GM06990 (cell line): ENCODE data around the gene PLEKHN1.
"Not testable (repeated sequence)": the region's sequence is repeated elsewhere in the genome, so short reads cannot be mapped to it uniquely, and the experiment has no call there.

Source experiments
- DNase-seq: peaks from one replicate; pipeline ENCODE4 v3.0.0-alpha.2; 2011; ENCODE audit not compliant: insufficient read length; ENCODE audit errors: extremely low read depth
- H3K27me3 ChIP-seq: replicated peaks from 2 replicates; pipeline ENCODE4 v1.6.0; 2011; ENCODE audit warnings: low read length; ENCODE audit not compliant: control insufficient read depth, insufficient read depth
- H3K36me3 ChIP-seq: 2 replicates; pipeline ENCODE4 v1.5.1; 2011; ENCODE audit warnings: low read length; ENCODE audit not compliant: control insufficient read depth, insufficient read depth
- H3K4me3 ChIP-seq: replicated peaks from 2 replicates; pipeline ENCODE4 v1.5.1; 2011; ENCODE audit warnings: low read depth, mild to moderate bottlenecking, control low read depth, low read length
- TF ChIP-seq, protein P1 (sequence below): IDR thresholded peaks from 2 replicates; pipeline ENCODE4 v1.5.1; 2011; ENCODE audit warnings: low read length, control low read depth, mild to moderate bottlenecking, inconsistent platforms; ENCODE audit not compliant: insufficient read depth, poor library complexity, severe bottlenecking

PLEKHN1 gene

DNA sequence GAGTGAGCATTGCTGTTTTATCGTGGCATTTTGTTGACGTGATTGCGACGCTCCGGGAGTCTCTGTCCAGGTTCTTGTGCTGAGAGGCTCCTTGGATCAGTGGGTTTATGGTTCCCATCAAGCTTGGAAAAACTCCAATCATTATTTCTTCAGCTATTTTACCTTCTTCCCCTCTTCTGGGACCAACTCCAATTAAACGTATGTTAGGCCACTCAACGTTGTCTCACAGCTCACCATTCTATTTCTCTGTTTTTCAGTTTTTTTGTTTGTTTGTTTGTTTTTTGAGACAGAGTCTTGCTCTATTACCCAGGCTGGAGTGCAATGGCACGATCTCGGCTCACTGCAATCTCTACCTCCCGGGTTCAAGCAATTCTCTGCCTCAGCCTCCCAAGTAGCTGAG, 25.6 kb downstream of the PLEKHN1 start:
- Histone ChIP-seq H3K36me3 (no peaks in the 10 kb centered on the region), H3K27me3 (no peaks in the 10 kb centered on the region; the same call in 1 of the 2 replicates), H3K4me3 (no peak overlapping the region)
- no peak for DNase-seq
- TF ChIP-seq, protein P1, sequence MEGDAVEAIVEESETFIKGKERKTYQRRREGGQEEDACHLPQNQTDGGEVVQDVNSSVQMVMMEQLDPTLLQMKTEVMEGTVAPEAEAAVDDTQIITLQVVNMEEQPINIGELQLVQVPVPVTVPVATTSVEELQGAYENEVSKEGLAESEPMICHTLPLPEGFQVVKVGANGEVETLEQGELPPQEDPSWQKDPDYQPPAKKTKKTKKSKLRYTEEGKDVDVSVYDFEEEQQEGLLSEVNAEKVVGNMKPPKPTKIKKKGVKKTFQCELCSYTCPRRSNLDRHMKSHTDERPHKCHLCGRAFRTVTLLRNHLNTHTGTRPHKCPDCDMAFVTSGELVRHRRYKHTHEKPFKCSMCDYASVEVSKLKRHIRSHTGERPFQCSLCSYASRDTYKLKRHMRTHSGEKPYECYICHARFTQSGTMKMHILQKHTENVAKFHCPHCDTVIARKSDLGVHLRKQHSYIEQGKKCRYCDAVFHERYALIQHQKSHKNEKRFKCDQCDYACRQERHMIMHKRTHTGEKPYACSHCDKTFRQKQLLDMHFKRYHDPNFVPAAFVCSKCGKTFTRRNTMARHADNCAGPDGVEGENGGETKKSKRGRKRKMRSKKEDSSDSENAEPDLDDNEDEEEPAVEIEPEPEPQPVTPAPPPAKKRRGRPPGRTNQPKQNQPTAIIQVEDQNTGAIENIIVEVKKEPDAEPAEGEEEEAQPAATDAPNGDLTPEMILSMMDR: no peak

DNA sequence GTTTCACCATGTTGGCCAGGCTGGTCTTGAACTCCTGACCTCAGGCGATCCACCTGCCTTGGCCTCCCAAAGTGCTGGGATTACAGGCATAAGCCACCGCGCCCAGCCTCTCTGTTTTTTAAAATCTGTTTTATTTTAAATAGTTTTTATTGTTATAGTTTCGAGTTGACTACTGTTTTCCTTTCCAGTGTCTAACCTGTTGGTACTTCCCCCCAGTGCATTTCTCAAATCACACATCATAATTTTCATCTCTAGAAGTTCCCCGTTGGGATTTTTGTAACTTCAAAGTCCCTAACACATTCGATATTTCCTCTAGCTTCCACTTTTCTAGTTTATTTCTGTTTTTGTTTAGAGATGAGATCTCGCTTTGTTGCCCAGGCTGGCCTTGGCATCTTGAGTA, 26.1 kb downstream of the PLEKHN1 start:
- TF ChIP-seq, protein P1: no peak
- Histone ChIP-seq H3K27me3 (no peaks in the 10 kb centered on the region; the same call in 1 of the 2 replicates), H3K4me3 (no peak overlapping the region), H3K36me3 (no peaks in the 10 kb centered on the region)
- no peak for DNase-seq

DNA sequence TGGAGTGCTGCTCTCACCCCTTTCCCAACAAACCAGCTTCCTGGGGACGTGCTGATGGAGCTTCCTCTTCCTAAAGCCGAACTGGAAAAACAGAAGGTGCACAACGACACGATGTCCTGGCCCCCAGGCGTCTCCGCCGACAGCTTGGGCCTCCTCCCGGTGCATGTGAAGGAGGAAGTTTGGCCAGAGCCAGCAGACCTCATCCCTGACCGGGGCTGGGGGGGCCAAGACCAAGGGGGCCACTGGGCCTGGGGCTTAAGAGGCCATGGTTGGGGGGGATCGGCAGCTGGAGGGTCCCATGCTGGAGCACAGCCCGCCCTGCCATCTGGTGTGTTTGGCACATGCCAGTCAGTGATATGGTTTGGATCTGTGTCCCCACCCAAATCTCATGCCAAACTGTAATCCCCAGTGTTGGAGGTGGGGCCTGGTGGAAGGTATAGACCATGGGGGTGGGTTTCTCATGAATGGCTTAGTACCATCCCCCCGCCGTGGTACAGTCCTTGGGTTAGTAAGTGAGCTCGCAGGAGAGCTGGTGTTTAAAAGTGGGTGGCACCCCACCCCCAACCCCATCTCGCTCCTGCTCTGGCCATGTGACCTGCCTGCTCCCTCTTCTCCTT, 27.2 kb downstream of the PLEKHN1 start:
- Histone ChIP-seq H3K27me3 (no peaks in the 10 kb centered on the region; the same call in 1 of the 2 replicates), H3K4me3 (no peak overlapping the region), H3K36me3 (no peaks in the 10 kb centered on the region)
- TF ChIP-seq, protein P1: no peak
- no peak for DNase-seq

DNA sequence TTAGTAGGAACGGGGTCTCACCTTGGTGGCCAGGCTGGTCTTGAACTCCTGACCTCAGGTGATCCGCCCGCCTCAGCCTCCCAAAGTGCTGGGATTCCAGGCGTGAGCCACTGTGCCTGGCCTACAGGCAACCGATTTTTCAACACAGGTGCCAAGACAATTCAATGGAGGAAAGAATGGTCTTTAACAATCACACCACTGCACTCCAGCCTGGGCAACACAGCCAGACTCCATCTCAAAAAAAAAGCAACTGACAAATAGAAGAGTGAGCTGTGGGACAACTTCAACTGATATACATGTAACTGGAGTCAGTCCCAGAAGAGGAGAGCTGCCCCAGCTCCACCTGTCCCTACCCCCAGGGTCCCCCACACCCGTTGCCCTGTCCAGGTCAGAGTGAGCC, 28.3 kb downstream of the PLEKHN1 start:
- not testable (repeated sequence) for H3K4me3 ChIP-seq, H3K36me3 ChIP-seq, H3K27me3 ChIP-seq, DNase-seq

DNA sequence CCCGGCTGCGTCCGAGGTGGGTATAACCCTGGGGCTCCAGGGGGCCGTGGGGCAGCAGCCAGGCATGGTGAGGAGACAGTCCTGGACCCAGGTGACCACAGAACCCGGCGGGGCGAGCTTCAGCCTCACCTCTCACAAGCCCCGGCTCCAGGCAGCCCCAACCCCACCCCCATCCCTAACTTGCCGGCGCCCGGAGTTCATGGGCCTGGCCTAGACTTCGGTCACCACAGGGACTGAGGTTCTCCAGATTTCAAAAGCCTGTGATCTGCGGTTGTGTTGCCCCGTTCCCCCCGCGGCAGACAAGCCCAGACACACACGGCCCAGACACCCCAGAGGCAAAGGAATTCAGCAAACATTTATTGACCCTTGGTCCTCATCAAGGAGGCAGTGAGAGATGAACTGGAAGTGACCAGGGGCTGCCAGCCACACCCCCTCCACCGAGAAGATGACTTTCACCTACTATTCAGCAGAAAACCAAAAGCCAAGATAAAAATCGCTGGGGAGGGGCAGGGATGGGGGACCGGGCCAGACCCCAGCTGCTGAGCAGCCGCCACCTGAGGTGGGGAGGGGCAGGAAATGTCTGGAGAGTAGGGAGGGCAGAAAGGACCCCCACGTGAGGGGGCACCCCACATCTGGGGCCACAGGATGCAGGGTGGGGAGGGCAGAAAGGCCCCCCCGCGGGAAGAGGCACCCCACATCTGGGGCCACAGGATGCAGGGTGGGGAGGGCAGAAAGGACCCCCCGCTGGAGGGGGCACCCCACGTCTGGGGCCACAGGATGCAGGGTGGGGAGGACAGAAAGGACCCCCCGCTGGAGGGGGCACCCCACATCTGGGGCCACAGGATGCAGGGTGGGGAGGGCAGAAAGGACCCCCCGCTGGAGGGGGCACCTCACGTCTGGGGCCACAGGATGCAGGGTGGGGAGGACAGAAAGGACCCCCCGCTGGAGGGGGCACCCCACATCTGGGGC, 29.7 kb downstream of the PLEKHN1 start:
- H3K36me3 ChIP-seq: no peaks in the 10 kb centered on the region
- TF ChIP-seq, protein P1: no peak
- DNase-seq: no peak
- no peaks in the 10 kb centered on the region; the same call in 1 of the 2 replicates for H3K27me3 ChIP-seq
- no peak overlapping the region for H3K4me3 ChIP-seq

DNA sequence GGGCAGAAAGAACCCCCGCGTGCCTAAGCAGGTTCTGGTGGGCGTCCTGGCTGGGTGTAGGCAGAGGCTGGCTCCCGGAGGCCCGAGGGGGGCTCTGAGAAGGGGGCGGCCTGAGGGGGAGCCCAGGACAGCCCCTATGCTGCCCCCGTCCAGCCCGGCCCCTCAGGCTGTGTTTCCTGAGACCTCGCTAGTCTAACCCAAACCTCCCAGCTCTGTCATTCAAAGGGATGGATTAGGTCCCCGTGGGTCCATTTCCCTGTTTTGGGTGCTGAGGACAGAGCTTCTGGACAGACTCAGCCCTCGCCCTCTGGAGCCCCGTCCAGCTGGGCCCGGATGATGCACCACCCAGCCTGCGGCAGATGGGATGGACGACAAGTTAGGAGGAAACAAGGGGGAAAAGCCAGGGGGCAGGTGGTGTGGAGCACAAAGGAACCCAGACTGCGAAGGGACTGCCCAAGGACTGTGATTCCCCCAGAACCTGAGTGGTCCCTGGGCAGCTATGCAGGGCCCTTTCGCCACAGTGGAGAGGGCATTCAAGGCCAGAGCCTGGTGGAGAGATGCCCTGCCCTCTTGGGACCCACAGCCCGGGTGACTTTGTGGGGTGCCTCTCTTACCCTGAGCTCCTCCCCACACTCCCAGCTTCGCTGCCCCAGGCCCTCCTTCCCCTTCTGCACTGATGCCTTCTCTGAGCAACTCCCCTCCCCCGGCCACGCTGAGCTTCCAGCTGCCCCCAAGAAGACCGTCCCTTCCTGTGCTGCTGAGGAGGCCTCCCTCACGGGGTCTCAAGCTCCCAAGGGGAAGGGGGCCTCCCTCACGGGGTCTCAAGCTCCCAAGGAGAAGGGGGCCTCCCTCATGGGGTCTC, 30.8 kb downstream of the PLEKHN1 start:
- no peaks in the 10 kb centered on the region; the same call in 1 of the 2 replicates for H3K27me3 ChIP-seq

More for the DNA sequence above, 30.8 kb downstream of the PLEKHN1 start:
- Histone ChIP-seq H3K4me3 (no peak overlapping the region), H3K36me3 (no peaks in the 10 kb centered on the region)
- DNase-seq: no peak
- TF ChIP-seq, protein P1: no peak
